NCI-H1417 (cell line): ENCODE results near the gene ARHGEF12.

Experiments used
- DNase-seq, 3 experiments: peaks; one replicate each; lab custom pipeline; 2025; lab: John Stamatoyannopoulos, UW

ARHGEF12 gene

DNA sequence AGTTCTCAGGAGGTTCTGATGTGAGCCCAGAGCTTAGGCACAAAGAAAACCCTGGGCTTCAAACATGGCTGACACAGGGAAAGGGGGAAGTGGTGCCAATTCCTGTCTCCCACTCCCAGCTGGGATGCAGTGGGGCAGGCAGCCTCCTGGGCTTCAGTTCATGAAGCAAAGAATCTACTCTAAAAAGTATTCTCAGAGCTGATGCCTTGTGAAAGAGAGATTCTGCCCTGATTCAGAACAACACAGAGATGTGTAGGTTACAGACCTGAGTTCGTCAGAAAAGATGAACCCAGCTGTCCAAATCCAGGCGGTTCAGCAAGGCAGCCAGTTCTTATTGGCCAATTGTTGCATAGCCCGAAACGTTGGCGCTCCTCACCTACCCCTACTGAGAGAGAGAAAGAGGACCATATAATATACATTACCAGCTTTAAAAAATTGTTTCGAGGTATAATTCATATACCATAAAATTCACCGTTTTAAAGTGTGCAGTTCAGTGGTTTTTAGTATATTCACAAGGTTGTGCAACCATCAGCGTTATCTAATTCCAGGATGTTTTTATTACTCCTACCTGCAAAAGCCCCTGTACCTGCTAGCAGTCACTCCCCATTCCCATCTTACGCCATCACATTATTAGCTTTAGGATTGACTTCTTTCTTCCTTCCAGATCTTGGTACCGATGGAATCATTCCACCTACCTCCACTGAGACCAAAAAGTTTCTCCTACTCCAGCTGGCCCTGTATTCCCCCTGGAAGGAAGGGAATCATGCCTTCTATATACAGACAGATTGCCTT is 18.3 kb upstream of the ARHGEF12 start:
- DNase-seq, result no peak

DNA sequence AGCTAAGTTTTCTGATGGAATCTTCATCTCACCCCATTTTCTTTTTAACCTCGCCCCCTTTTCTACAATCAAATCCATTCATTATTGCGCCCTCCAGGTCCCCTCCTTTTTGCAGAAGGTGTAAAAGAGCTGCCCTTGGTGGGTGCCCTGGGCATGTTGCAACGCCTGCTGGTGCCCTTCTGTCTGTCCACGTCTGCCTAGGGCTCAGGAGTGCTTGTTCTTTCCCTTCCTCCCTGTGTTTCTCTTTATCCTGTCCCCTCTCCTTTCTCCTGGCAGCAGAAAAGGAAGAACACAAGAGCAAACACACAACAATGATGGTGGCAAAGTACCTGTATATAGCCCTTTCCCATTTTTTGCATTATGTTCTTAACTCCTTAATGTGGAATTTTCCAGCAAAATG is 17.3 kb upstream of the ARHGEF12 start:
- DNase-seq, result no peak

DNA sequence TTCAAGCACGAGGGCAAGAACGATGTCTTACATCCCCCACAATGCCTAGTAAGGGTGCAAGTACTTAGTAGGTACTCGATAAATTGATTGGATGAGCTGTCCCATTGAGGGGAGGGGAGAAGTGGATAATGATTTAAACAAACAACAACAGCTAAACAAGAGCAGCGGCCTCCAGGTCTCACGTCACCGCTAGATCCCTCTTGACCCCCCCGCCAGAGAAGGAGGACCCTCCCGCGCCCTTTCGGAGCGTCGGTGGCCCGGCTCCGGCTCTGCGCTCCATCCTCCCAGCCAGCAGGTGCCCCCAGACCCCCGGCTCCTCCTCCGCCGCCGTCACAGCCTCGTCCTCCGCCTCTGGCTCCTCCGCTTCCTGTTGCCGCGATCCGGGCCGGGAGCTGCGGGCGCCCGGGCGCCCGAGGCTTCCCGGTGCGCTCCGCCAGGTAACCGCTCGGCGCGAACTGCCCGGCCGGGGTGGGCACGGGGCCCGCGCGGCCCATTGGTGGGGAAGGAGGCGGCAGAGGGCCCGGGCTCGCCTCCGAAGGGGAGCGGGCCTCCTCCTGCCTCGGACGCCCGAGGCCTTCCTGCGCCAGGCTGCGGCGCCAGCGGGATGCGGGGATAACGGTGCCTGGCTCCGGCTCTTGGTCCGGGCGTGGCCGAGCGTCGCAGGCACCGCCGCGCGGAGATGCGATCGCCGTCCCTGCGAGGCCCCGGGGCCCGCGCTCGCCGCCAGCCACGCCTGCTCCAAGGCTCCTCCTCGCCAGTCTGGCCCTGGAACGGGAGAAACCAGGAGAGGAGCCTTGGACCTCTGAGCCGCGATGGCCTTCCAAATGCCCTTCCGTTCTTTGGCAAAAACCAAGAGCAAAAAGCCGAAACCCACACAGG is 11.0 kb upstream of the ARHGEF12 start, which contains the start of gene TLCD5:
TSS of gene TLCD5 (plus strand) at position 368 of the 879 bp plus-strand sequence. CDS start 2,143 bp downstream, outside the sequence.
- DNase-seq, result peak; percentile 63 to 95 (median 93)

DNA sequence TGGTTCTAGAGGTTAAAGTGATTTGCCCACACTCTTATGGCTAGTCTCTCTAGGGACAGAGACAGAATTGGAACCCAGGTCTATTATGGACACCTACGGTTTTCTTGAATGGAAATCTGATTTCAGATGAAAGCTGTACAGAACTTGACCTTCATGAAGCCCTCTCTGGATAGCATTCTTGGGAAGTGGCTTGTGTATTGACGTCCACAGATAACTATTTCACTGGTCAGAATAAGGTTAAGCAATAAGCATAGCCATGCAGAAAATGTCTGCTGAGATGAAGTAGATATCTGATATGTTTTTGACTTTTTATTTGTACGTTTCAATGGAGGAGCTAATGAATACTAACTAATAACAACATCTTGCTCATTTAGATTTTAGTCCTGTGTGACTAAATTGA is 10.0 kb upstream of the ARHGEF12 start:
- DNase-seq, result peak in 1 of 3 experiments; percentile 36

DNA sequence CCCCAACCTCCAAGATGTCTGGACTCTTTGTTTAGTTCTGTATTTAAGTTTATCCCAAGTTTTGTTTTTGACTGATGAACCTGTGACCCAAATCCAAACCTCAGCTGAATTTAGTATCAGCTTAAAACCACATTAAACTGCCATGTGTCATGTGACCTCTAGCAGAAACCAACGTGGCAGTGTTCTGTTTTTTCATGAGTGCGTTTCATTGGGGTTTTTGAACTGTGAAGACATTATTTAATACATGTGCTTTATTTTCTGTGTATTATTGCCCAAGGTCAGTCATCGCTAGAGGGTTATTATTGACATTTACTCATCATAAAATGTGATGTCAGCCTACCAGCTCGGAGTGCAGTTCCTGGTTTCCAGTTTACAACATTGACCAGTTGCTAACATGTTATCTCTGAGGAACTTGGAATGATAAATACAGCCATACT is 9.3 kb upstream of the ARHGEF12 start:
- DNase-seq, result no peak

DNA sequence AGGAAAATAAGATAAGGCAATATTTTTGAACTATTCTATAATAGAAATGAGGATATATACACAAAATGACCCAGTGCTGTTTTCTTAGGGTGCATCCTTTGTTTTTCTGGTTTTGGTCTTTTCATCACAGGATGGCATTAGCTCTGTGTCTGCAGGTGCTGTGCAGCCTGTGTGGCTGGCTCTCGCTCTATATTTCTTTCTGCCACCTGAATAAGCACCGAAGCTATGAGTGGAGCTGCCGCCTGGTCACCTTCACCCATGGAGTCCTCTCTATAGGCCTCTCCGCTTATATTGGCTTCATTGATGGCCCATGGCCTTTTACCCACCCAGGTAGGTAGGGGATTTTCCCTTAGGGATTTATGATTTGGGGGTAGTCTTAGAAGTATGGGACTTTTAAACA is 8.9 kb upstream of the ARHGEF12 start:
- DNase-seq, result no peak

DNA sequence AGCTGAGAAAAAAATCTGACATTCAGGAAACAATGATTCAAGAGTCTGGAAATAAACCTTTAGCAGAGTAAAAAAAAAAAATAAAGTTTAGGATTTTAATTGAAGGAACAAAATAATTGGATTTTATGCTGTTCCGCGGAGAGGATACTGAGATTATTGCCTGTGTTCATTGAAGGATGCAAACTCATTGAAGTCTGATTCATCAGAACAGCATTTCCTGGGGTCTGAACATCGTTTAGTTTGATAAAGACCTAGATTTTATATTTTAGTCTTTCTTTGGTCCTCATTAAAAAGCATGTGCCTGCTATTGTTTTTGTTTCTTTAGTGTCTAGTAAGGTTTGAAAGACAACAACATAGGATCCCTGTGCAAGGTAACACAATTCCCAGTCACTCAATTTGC is 6.7 kb upstream of the ARHGEF12 start:
- no peak for DNase-seq

DNA sequence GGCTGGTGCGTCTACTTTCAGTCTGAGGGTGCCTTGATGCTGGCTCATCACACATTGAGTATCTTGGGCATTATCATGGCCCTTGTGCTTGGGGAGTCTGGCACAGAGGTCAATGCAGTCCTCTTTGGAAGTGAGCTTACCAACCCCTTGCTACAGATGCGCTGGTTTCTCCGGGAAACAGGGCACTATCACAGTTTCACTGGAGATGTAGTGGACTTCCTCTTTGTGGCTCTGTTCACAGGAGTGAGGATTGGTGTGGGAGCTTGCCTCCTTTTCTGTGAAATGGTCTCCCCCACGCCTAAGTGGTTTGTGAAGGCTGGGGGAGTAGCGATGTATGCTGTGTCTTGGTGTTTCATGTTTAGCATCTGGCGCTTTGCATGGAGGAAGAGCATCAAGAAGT is 6.2 kb upstream of the ARHGEF12 start:
- DNase-seq, result no peak

DNA sequence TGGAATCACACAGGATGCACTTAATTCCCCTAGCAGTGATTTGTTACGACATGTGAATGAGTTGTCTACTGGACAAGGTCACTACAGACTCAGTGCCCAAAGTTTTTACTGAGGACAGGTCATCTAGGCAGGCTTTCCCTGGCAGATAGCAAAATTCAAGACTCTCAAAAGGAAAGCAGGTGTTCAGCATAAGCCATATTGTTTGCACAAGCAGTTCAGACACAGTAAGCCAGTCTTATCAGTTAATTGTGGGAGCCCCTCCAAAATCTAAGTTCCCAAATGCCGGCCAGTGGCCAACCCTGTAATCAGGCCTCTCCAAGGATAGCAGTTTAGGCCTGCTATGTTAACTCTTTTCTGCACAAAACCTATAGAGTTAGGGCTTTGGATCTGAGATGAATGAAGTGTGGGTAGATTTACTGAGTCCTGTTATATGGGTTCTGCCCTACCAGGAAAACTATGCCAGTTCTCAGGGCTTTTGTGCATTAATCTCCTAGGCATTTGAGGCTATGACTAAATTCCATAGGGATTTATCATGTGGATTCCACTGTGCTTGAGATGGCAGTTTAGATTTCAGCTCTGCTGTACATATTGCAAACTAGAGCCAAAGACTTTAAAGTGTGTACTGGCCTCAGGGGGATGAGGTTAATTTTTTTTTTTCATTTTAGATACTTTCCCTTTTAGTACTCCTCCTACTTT is 4.8 kb upstream of the ARHGEF12 start:
- DNase-seq, result no peak

DNA sequence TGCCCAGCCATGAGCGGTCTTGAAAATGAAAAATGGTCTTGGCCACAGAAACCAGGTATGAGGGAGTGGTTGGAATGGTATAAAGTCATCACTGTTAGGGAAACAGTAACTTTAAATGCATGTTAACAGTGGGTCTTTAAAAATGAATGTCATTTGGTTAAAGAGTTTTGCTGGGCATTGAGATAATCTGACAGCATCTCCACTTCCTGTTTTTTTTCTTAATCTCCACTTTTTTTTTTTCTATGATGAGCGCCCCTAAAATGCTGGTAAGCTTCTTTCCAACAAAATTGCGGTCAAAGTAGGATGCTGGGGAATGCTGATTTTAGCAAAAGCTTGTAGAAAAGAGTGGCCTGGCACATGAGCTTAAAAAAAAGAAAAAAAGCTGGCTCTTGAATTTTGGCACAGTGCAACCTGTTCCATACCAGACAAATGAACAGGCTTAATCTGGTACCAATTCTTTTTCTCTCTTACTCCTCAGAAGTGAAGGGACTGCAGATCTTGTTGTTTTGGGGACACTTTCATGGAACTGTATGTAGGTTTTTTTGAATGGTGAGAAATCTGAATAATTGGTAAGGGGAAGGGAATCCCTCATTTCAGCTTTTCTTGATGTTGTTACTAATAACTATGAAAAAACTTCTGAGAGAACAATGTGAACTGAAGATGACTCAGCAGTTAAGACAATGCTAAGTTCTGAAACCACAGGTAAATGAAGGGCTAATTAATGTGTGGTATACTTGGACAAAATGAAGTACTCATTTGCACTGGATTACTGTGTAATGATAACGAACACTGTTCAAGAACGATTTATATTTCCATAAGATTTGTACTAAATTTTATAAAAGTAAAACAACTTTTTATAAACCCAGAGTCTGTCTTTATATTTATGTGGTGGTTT is 3.1 kb upstream of the ARHGEF12 start:
- DNase-seq, result no peak

DNA sequence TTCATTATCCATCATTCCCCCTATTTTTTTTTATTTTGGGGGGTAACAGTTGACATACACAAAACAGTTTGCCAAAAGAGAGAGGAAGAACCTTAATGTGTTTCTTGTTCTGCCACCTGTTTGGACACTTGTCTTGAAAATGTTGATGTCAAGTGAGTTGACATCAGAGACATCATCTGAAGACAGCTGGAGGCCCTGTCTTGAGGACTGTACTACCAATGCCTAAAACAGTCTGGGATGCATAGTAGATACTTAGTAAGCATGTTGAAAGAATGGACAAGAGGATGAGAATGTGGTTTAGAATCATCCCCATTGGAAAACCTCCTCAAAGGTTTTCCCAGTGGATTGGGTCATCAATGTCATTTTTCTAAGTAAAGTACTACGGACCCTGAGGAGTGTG is 2.4 kb upstream of the ARHGEF12 start:
- no peak for DNase-seq

DNA sequence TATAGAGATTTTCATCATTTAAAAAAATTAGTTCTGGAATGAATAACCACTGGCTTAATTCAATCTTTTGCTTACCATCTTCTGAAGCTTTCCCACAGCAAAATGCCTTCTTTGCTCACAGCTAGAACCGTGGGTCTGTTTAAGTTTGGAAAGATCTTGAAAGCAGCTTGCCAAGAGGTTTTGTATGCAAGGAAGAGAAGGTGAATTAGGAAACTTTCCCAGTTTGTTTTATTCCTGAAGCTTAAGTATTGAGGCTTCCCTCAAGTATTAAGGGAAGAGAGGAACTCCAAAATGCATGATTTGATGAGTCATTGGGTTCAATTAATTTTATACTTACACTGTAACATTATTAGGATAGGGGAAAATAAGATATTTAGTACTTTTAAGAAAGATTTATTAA is 1.9 kb upstream of the ARHGEF12 start:
- no peak for DNase-seq

DNA sequence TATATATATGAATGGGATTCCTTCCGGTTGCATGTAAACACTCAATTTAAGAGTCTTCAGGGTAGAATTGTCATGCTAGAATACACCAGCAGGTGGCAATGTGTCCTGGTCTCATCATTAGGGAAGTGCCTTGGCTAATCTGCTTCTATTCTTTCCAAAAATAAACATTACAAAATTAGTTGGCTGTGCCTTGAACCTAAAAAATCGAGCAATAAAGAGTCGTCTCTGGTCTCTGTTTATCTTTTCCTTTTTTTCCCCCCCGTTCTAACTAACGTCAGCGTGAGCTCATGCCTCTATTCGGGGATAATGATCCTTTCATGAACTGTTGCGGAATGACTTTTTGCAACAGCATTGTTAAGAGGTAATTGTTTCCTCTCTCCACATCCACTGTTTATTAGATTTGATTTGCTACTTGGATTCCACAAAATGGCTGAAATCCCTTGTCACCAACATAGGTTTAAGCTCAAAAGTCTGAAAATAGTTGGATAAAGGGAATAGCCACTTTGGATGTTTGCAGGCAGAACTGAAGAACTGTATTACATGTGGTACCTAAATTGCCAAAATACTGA is 1.2 kb upstream of the ARHGEF12 start:
- DNase-seq, result peak; percentile 75 to 92 (median 84)

DNA sequence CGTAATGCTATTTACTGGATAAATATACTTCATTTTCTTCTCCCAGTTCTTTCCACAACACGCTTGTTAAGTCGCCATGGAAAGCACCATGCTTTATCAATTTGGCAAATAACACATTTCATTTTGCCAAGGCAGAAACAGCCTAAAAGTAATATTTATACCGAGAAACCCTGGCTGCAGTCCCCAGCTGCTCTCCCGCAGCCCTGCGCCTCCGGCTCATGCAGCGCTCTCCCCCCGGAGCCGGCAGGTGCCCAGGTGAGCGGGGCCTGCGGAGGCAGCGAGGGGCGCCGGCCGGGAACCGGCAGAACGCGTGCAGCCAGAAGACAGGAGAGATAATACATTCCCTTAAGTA is 681 bp upstream of the ARHGEF12 start:
- peak in 2 of 3 experiments; percentile 60 to 91 for DNase-seq

DNA sequence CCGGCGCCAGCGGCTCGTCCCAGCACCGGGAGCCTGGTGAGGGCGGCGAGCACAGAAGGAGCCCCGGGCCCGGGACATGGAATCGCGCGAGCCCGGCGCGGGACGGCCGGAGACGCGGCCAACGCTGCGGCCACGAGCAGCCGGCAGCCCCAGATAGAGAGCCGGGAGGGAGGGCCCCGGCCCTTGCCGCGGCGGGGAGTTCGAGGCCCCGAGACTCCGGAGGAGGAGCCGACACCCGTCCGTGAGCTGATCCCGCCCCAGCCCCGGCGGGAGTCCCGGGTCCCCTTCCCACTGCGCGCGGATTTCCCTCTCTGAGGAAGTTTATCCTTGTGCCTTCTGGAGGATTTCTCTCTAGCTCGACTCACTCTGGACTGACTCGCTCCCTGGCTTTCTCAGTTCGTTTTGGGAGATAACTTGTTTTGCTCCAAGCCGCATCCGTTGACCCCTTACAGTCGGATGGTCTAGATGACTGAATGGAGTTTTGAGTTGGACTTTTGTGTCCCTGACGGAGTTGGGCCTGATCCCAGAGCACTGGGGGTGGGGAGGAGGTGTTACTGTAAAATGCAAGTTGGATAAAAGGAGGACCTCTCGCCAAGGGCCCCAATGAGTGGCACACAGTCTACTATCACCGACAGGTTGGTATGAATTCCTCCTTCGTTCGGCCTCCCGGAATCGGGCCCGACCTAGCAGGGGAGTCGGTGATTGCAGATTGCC is 585 bp downstream of the ARHGEF12 start:
- peak in 2 of 3 experiments; percentile 44 to 82 for DNase-seq

DNA sequence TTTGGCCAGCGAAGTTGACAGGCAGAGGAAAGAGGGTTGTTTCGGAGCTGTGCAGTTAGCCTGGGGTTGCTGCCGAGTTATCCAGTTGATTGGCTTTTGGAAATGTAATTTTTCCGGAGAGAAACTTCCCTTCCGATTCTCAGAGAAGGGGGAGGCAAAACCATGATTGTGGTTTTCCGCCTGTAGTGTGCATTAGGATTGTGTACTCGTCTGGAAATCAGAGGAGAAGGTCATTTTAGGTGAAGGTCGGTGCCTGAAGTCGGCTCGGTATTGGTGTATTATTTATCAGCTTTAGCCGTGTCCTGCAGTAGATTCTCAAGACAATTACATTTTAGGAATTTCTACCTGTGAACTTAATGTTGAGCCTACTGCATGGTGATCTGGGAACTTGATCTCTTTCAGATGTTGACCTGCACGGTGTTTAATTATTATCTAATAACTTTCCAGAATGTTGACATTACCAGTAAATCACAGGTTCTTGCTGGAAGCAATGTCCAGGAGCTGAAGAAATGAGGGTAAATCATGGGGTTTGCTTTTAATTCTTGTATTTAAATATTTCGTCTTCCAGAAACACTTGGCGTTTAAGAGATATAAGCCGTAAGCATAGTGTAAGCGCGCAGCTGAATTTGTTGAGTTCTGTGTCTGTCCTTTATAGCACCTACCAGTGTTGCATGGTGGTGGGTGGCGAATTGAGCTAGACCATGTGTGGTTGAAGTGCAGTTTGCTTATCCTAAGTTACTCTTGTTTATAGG is 1.3 kb downstream of the ARHGEF12 start:
- peak; percentile 24 to 74 (median 64) for DNase-seq

DNA sequence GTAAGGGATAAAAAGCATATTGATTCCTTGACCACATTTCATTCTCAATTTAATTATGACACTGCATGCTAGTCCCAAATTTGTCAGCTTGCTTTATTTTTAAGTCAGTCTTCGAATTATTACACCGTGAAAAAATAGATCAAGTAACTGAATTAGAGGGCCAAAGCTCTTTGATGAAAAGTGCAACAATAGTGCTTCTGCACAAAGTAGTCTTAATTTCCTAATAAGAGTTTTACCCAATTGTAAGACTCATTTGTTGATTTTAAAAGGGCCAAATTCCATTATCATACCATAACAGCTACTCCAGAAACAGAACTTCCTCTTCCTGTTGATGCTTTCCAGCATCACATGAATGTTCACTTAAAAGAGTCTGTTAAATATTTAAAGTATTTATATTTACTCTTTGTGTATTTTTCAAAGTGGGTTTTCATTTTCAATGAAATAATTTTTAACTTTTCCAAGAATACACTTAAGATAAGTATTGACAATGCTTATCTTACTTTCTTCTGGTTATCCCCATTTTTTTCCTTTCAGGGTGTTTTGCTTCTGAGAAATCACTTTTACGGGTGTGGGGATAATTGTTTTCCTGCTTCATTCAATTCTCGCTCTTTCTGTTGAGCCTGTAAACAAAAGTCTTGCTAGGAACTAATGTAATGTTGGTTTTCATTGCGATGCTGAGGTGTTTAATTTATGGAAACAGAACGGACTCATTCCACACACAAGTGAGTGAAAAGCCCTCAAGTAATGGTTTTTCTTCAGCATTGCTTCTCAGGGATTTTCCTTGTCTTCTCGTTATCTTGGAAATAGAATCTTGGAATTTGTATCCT is 2.1 kb downstream of the ARHGEF12 start:
- peak in 1 of 3 experiments; percentile 17 for DNase-seq

DNA sequence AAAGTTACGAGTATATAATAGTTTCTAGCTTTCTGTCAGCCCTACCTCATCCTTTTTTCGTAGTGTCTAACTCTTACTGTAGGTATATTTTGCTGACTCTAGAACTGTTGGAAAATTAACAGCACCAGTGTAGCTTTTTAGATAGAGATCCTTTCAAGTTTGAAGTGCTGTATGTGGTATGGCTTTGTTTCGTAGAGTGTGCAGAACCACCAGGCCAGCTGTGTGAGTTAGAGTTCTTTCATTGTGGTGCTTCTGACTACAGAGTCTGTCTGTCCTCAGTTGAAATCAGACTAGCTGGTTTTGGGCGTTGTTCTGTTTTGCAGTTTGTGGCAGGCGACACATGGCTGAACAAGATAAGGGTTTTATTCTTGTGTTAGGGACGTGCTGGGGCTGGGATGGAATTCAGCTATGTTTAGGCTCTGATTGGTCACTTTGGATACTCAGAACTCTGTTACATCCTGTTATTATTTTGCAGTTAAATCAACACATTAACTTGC is 3.2 kb downstream of the ARHGEF12 start:
- DNase-seq, result peak in 1 of 3 experiments; percentile 24
